ENCODE results near the gene LIMS2.

The LIMS2 gene

DNA sequence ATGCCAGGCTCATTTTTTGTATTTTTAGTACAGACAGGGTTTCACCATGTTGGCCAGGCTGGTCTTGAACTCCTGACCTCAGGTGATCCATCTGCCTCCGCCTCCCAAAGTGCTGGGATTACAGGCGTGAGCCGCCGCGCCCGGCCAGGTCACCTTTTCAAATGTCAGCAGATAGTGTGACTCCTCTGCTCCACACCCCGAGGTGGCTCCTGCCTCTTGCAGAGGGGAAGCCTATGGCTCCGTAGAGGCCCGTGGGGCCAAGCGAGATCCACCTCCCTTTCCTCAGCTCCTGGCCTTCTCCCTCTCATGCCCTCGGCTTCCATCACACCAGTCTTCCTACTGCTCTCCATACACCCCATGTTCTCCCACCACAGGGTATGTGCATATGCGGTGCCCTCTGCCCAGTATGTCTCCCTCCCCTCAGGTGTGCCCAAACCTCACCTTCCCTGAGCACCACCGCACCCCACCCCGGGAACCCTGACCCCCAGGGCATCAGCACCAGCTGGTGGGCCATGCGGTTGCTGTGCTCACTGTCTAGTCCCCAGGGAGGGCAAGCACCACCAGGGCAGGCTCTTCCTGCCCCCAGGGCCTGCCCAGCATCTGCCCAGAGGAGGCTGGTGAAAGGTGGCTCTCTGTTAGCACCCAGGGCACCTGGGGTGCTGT is 18.6 kb downstream of the LIMS2 start:
- no peak for DNase-seq

DNA sequence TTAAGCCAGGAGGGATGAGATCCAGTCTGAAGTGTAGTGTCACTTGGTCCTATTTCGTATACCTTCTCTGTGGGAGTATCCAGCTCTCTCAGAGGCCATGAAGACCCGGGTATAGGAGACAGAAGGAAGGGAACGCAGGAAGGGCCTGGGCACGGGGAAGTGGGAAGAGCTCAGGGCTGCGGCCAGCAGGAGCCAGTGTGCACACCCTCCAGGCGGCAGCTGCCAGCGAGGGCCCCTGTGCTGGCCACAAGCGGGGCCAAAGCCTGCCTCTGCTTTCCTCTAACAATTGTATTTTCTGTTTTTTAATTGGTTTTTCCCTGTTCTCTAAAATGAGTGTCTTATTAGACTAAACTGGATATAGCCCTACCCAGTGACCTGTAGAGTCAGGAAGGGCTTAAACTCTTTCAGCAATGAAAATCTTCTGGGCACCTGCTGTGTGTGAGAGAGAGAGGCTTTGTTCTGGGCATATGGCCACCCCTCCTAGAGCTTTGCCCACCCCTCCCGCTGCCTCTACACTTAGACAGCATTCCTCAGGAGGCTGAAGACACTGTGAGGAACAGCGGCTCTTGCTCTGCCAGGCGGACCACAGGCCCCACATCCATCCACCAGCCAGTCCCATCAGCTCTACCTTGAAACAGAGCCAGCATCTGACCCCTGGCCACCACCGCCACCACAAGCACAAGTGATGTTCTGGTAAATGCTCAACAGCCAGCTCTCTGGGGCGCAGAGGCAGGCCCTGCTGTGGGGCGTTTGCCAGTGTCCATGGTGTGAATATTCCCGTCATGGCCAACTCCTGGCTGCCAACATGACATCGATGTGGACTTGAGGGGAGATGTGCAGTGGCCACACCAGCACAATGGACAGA is 19.9 kb downstream of the LIMS2 start:
- DNase-seq = no peak

DNA sequence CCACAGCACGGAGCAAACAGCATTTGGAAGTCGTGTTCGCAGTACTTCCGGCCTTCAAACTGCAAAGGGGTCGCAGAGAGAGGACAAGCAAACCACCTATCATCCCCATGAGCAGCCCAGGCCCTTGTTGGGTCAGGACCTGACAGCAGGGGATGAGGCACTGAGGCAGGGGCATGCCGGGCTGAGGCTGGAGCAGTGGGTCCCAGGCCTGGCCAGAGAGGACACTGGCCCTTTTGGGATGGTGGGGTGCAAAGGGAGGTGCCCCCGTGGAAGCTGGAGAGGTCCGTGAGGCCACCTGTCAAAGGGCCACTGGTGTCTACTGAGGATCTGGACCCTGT is 20.5 kb downstream of the LIMS2 start:
- DNase-seq = no peak

DNA sequence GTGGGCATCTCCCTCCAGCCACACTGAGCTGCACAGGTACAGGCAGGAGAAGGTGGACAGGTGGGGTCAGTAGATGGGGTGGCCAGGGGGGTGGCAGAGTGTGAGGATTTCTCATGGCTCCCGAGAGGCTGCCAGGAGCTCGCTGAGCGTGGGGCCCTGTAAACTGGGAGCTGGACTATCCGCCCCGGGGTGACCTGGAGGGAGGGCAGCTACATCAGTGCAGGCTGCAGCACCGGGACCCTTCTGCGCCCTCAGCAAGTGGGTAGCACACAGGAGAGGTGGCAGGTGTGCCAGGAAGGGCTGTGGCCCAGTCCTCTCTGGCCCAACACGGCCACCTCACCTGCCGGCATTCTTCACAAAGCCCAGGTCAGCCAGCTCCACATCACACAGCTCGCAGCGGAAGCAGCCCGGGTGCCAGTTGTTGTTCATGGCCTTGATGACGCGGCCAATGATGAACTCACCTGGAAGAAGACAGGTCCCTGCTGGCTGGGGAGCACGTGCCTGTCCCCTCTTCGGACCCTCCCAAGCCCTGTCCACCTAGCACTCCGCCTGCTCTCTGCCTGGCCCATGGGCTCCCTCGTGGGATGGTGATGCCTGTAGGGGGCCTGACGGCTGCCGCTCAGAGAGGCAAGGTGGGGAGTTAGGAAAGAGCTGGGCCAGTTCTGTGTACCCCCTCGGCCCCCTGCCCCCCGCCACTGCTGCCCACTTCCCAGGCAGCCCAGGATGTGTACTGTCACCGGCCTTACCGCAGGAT is 21.1 kb downstream of the LIMS2 start:
- DNase-seq = no peak

DNA sequence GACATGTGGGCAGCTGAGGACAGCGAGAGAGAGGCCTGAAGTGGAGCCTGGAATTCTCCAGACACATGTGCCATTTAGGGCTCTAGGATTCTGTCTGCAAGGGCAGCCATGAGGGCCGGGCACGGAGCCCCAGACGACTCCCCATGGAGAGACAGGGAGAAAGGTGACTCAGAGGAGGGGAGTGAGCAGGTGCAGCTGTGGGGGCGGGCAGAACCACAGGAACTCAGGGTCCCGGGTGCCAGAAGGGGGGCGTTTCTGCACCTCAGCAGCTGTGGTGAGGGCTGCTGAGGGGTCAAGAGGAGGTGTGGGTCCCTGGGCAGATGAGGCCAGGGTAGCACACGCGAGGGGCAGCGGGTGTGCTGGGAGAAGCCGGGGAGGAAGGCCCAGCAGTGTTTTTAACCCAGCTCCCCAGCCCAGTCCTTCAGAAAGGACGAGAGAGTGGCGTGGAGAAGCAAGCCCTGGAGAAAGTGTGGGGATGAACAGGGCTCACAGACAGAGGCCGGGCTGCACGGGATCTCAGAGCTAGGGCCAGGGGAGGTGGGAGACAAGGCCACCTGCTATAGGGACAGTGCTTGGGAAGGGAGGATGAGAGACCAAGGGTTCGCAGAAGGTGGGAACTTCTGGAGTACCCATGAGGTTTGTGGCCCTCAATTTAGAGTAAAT is 21.8 kb downstream of the LIMS2 start:
- DNase-seq = no peak

DNA sequence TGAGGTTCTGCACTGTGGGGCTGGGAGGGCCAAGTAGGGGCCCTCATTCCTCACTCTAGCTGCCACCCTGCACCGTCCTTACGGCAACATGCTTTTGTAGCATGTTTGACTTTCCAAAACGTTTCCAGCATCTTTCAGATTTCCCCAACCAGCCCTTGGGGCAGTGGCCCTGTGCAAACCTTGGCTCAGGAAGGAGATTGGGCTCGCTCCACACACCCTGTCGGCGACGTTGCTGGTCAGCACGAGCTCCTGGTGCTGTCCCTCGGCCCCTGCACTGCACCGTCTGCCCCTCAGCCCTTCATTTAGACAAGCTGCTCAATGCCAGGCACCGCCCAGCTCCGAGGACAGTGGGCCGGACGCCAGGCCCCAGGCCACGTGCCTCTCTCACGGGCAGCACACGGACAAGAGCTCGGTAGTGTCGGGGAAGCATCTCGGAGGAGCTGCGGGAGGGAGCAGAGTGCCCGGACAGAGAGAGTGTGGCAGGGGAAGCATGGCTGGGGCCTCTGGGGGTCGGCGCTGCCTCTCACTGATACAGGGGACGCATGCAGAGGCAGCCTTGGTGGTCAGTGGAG is 22.5 kb downstream of the LIMS2 start:
- DNase-seq = no peak

DNA sequence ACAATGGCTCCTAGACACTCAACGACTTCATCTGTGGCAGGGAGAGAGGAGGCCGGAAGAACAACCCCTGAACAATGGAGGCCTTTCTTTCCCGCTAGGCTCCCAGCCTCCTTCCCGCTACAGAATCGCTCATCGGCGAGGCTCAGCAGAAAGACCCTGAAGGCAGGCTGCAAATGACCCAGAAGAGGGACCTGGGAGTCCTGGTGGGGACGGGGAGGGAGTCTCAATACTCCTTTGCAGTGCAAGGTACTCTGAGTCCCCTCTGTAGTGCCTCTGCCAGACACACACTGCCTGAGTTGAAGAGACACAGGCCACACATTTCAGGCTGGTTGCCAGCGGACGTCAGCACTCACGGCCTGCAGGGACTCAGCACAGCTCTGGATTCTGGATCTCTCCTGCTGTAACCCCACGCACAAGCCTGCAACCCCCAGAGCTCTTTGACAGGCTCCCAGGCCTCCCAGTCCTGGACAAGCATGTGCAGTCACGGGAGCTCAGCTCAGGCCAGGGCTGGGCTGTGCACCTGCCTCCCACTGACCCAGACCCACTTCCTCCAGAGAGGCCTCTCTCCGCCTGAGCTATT is 23.3 kb downstream of the LIMS2 start:
- DNase-seq = peak in 11 of 14 donors; percentile 38 to 86 (median 71)

DNA sequence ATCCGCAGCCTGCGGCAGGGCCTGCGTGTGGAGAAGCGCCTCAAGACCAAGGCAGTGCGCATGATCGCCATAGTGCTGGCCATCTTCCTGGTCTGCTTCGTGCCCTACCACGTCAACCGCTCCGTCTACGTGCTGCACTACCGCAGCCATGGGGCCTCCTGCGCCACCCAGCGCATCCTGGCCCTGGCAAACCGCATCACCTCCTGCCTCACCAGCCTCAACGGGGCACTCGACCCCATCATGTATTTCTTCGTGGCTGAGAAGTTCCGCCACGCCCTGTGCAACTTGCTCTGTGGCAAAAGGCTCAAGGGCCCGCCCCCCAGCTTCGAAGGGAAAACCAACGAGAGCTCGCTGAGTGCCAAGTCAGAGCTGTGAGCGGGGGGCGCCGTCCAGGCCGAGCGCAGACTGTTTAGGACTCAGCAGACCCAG is 23.9 kb downstream of the LIMS2 start:
- no peak for DNase-seq

DNA sequence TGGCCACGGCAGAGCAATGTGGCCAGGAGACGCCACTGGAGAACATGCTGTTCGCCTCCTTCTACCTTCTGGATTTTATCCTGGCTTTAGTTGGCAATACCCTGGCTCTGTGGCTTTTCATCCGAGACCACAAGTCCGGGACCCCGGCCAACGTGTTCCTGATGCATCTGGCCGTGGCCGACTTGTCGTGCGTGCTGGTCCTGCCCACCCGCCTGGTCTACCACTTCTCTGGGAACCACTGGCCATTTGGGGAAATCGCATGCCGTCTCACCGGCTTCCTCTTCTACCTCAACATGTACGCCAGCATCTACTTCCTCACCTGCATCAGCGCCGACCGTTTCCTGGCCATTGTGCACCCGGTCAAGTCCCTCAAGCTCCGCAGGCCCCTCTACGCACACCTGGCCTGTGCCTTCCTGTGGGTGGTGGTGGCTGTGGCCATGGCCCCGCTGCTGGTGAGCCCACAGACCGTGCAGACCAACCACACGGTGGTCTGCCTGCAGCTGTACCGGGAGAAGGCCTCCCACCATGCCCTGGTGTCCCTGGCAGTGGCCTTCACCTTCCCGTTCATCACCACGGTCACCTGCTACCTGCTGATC is 24.4 kb downstream of the LIMS2 start:
- DNase-seq = no peak

DNA sequence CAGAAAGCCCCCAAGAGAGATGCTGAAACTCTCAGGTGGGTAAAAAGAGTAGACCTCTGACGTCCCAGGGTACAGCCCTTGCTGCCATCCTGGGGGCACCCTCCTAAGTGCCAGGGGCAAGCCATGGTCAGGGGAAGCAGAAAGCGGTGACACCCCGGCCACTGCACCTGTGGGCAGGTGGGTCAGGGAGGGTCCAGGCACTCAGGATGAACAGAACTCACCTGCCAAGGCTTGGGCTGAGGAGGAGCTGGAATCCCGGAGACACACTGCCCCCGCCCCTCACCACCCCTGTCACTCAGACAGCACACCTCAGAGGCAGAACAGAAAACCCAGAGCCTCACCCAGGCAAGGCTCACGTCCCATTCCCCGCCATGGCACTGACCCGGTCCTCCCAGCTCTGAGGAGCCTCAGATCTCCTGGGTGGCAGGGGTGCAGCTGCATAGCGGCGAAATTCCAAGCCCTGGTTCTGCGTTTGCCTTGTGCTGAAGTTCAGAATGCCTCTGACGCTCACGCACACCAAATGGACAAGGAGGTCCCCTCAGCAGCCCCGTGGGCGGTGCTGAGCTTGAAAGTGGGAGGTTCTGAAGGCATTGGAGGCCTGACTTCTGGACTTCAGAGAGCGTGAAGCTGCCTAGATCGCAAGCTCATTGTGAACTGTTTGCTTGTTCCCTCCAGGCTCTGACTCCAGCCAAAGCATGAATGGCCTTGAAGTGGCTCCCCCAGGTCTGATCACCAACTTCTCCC is 25.1 kb downstream of the LIMS2 start:
- no peak for DNase-seq

DNA sequence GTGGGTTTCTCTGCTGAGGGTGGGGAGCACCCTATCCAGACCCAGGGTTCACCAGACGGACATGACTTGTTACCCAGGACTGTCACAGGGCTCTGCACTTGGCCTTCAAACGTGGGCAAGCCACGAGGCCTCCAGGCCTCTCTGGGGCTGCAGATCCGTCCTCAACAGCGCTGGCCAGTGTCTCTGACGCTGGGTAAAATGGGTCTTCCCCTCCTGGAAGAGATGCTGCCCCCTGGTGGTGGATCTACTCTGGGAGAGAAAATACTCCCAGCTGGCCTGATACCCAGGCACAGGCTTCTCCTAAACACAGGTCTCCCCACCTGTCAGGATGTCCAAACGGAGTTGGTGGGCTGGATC is 25.7 kb downstream of the LIMS2 start:
- DNase-seq = peak in 11 of 14 donors; percentile 46 to 82 (median 66)

DNA sequence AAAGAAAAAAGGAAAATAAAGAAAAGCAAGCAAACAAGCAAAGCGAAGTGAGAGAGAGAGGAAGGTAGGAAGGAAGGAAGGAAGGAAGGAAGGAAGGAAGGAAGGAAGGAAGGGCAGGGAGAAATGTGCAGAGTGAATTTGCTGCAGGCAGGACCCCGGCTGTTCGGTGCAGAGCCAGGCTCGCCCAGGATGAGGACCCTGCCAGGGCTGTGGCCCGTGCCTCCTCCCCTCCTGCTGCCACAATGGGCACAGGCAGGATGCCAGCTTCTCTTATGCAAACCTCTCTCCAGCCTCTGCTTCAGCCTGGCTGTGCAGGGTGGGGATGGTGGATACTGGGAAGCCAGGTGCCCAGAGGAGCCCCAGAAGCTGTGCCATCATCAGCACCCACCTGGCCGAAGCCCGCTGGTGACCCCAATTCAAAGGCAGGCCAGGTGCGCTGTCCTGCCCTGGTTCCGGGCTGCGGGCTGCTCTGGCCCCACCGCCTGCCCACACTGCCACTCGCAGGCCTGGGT is 26.2 kb downstream of the LIMS2 start:
- peak in 4 of 14 donors; percentile 28 to 51 (median 40) for DNase-seq

DNA sequence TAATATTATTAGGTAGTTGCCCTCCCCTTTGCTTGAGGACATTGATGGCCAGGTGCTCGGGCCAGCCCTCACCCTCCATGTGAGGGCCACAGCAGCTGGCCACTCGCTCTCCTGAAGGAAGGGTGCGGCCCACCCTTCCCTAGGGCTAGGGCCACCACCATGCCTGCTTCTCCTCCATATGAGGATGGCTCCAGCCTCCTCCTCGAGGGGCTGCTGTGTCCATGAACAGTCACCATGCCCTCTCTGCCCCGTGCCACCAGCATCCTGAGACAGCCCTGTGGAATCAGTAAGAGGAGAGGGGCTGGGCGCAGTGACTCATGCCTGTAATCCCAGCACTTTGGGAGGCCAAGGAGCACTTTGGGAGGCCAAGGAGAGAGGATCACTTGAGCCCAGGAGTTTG is 27.0 kb downstream of the LIMS2 start:
- no peak for DNase-seq

DNA sequence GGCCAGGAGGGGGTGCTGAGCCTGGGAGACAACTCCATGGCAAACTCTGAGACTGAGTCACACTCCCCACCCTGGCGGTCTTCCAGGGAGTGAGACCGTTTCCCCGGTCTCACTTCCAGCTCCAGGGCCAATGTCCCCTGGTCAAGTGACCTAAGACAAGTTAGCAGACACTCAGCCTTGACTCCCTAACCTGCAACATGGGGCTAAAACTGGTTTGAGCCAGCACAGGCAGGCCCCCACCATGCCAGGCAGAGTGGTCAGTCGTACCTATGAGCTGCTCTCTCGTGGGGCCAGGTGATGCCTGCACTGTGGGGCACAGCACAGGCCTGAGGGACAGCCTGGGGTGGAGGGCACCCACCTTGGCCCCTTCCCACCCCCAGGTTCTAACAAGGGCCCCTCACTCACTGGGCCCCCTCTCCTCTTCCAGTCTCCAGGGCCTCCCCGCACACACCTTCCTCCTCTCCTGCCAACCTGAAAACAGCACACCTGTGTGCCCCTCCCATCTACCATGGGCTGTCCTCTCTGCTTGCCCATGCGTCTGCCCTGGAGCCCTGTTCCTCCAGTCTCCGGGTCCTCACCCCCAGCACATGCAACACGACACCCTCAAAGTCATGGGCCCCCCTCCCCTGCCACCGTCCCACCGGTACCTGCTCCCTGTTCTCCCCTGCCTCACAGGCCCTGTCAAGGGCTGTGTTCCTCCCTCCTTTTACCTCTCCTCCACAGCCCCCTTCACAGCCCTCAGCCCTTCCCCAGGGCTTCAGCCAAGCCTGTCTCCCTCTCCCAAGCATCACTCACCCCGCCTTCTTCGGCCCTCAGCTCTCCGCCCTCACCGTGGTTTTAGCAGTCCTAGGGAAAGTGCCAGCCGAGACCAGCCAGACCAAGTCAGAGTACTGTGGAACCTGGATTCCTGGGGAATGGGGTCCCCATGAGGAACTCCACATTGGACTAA is 27.8 kb downstream of the LIMS2 start:
- DNase-seq = peak in 1 of 14 donors; percentile 60

DNA sequence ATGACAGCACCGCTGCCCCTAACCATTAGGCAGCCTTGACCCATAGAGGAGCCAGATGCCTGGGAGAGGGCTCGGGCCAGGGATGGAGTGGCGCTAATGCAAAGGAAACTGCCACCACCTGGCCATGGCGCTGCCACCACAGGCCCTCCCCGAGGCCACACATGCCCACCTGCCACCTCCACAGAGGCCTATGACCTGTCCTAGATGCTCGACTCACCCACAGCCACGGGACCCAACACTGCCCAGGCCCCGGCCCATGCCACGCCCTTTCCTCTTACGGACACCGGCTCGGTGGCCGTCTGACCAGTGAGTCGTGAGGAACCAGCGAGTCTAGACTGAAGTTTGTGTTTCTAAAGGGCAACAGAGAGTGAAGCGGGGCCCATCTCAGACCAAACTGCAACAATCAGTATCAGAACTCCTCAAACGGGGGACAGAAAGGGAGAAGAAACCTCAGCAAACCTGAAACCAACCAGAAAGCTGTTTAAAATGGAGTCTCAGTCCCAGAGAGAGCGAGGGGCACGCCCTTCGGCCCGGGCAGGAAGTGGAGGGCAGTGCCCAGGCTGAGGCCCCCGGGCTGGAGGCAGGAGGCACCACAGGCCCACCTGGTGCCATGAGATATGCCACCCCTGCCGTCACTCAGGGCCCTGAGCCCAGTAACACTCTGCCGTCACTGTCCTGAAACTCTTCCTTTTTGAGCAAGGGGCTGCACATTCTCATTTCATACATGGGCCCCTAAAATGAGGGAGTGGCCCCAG is 28.7 kb downstream of the LIMS2 start:
- DNase-seq = no peak

DNA sequence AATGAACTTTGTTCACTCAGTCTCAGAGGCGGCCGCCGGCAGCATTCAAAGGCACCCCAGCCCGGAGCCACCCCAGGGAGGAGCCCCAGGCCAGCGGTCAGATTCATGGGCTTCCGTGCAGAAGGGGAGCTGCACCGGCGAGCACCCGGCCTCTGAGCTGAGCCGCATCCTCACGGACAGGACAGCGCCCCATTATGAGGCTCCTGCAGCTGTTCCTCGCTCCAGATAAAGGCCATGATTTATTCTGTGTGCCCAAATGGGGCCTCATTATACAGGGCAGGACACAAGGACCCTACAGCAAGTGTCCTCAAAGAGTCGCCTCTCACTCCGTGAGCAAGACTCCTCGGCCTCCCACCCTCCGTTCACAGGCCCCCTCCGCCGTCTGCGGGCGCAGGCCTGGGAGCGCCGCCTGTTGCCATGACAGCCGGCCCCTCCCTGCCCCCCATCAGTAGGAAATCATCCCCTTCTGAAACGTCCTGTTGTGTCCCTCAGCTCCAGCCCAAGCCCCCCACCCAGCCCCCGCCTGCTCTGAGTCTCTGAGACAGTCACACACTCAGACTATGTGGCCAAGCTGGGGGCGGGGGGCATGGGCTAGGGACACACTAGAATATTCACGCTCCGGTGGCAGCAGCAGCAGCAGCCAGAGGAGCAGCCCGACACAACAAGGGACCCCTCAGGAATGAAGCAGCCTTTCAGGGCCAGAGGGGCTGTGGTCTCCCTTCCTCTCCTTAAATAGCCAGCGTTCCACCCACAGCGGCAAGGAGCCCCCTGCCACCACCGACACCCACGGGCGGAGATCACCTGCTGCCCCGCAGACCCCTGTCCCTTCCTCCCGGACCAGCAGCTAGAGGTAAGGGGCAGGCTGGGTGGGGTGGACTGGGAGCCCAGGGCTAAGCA is 29.7 kb downstream of the LIMS2 start, which contains the start of gene GPR17:
Gene GPR17 (plus strand): TSS at position 759 of the 897 bp plus-strand sequence. CDS start 4,583 bp downstream, outside the sequence.
- DNase-seq = peak in 8 of 14 donors; percentile 15 to 71 (median 66)

DNA sequence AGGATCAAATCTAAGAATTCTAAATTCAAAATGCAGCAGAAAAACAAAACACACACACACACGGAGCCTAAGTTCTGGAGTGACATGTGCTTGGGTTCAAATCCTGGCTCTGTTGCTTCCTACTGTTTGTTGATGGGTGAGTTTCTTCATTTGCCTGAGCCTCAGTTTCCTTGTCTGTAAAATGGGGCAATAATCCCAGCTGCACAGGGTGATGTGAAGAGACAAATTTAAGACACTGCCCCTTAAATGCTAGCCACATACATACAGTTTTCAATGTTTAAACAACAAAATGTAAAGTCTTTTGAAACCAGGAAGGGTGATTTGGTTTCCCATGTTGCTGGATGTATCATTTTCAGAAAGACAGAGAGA is 30.3 kb downstream of the LIMS2 start:
- DNase-seq = no peak

All from C1 segment of cervical spinal cord (tissue), 14 donors.